GM23338 (cell line): Measurements from ENCODE around the gene LAPTM5. TPM values are rescaled to one million over a fixed set of nuclear protein-coding genes. Genes with fewer than 3 reads are reported as not detected.

ENCODE experiments used
- ATAC-seq: fragments of 200-7000 bp; cut with Tn5 transposase; 3 replicates; pipeline ENCODE4 v1.9.1; 2020
- DNase-seq: peaks from one replicate; pipeline ENCODE4 v3.0.0-alpha.2; 2015; ENCODE audit warnings: low spot score
- H2AFZ ChIP-seq: fragments of 200-600 bp; sonication (generic); 2 replicates; pipeline ENCODE4 v1.8.0; 2016; ENCODE audit warnings: antibody characterized with exemption, mild to moderate bottlenecking, moderate library complexity
- H3F3A ChIP-seq: fragments of 200-600 bp; sonication (generic); replicated peaks from 2 replicates; pipeline ENCODE4 v1.8.0; 2017; ENCODE audit warnings: antibody characterized with exemption, mixed run types, low read depth
- H3K27ac ChIP-seq: fragments of 200-600 bp; sonication (generic); 2 replicates; pipeline ENCODE4 v1.6.1; 2016; ENCODE audit warnings: low read depth
- H3K27me3 ChIP-seq: fragments of 200-600 bp; sonication (generic); 2 replicates; pipeline ENCODE4 v1.8.0; 2016; ENCODE audit warnings: mild to moderate bottlenecking, mixed run types, moderate library complexity; ENCODE audit not compliant: insufficient read depth
- H3K36me3 ChIP-seq: fragments of 200-600 bp; sonication (generic); 2 replicates; pipeline ENCODE4 v1.8.0; 2016; ENCODE audit warnings: mild to moderate bottlenecking; ENCODE audit not compliant: insufficient read depth
- H3K4me1 ChIP-seq: fragments of 200-600 bp; sonication (generic); 2 replicates; pipeline ENCODE4 v1.8.0; 2016; ENCODE audit warnings: mild to moderate bottlenecking, moderate library complexity; ENCODE audit not compliant: insufficient read depth
- H3K4me2 ChIP-seq: fragments of 200-600 bp; sonication (generic); 2 replicates; pipeline ENCODE4 v1.7.1; 2017; ENCODE audit warnings: mixed run types
- H3K4me3 ChIP-seq: fragments of 200-600 bp; sonication (generic); 2 replicates; pipeline ENCODE4 v1.6.1; 2016; ENCODE audit warnings: mixed run types
- H3K79me2 ChIP-seq: fragments of 200-600 bp; sonication (generic); replicated peaks from 2 replicates; pipeline ENCODE4 v1.8.0; 2017; ENCODE audit warnings: mild to moderate bottlenecking; ENCODE audit not compliant: insufficient read depth
- H3K9me2 ChIP-seq: fragments of 200-600 bp; sonication (generic); 2 replicates; pipeline ENCODE4 v1.8.0; 2017; ENCODE audit not compliant: insufficient read depth
- H4K20me1 ChIP-seq: fragments of 200-600 bp; sonication (generic); replicated peaks from 2 replicates; pipeline ENCODE4 v1.8.0; 2017; ENCODE audit warnings: mild to moderate bottlenecking; ENCODE audit not compliant: insufficient read depth
- H3K27ac Mint-ChIP-seq: 2 replicates; pipeline ENCODE4 v1.8.0; 2020; ENCODE audit warnings: inconsistent platforms, mild to moderate bottlenecking, moderate library complexity, mixed read lengths
- H3K27me3 Mint-ChIP-seq: 3 replicates; pipeline ENCODE4 v1.8.0; 2022; ENCODE audit warnings: low read depth, mild to moderate bottlenecking, moderate library complexity, mixed read lengths, inconsistent platforms; ENCODE audit not compliant: insufficient read depth, poor library complexity
- H3K36me3 Mint-ChIP-seq: 3 replicates; pipeline ENCODE4 v1.8.0; 2021; ENCODE audit warnings: low read depth, mild to moderate bottlenecking, inconsistent platforms, moderate library complexity, mixed read lengths
- H3K4me1 Mint-ChIP-seq: 3 replicates; pipeline ENCODE4 v1.8.0; 2020; ENCODE audit warnings: mild to moderate bottlenecking, inconsistent platforms, mixed read lengths
- H3K4me3 Mint-ChIP-seq: 3 replicates; pipeline ENCODE4 v1.8.0; 2021; ENCODE audit warnings: moderate library complexity, mild to moderate bottlenecking, inconsistent platforms, mixed read lengths
- H3K9me3 Mint-ChIP-seq: 3 replicates; pipeline ENCODE4 v1.8.0; 2020; ENCODE audit warnings: moderate library complexity, mild to moderate bottlenecking, inconsistent platforms, mixed read lengths
- CREB1 ChIP-seq: fragments of 250-450 bp; sonication (Bioruptor Pico); IDR thresholded peaks from 2 replicates; pipeline ENCODE4 v1.5.0; 2020; ENCODE audit warnings: low read depth, mild to moderate bottlenecking, moderate library complexity
- CTCF ChIP-seq, 2 experiments: fragments of 200-600 bp in 1 of 2; sonication (generic) in 1 of 2; conservative IDR thresholded peaks; 2 replicates each; pipeline versions ENCODE4 v1.5.1 to v1.6.1; 2016 to 2017; ENCODE audit warnings: antibody characterized with exemption in 2 of 2, low read depth in 2 of 2, mild to moderate bottlenecking in 2 of 2, moderate library complexity in 1 of 2
- ETS1 ChIP-seq: IDR thresholded peaks from 2 replicates; pipeline ENCODE4 v1.6.1; 2016; ENCODE audit warnings: antibody characterized with exemption
- EZH2 ChIP-seq: fragments of 200-600 bp; sonication (generic); IDR thresholded peaks from one replicate; pipeline ENCODE4 v1.8.0; 2017; ENCODE audit warnings: antibody characterized with exemption, mild to moderate bottlenecking, low read depth; ENCODE audit not compliant: unreplicated experiment
- EZH2phosphoT487 ChIP-seq: fragments of 200-600 bp; sonication (generic); IDR thresholded peaks from one replicate; pipeline ENCODE4 v1.8.1; 2018; ENCODE audit warnings: antibody characterized with exemption; ENCODE audit not compliant: unreplicated experiment
- JUNB ChIP-seq: IDR thresholded peaks from one replicate; pipeline ENCODE4 v1.6.1; 2016; ENCODE audit warnings: antibody characterized with exemption; ENCODE audit not compliant: unreplicated experiment
- NANOG ChIP-seq: IDR thresholded peaks from 2 replicates; pipeline ENCODE4 v1.6.1; 2016; ENCODE audit warnings: antibody characterized with exemption, borderline replicate concordance
- POLR2AphosphoS5 ChIP-seq: IDR thresholded peaks from 2 replicates; pipeline ENCODE4 v1.6.1; 2016; ENCODE audit warnings: antibody characterized with exemption, low read depth
- REST ChIP-seq: IDR thresholded peaks from one replicate; pipeline ENCODE4 v1.6.1; 2018; ENCODE audit warnings: antibody characterized with exemption; ENCODE audit not compliant: unreplicated experiment
- STAT1 ChIP-seq: IDR thresholded peaks from one replicate; pipeline ENCODE4 v1.6.1; 2016; ENCODE audit warnings: antibody characterized with exemption; ENCODE audit not compliant: unreplicated experiment
- ZNF114 ChIP-seq: fragments of 250-450 bp; sonication (Bioruptor Pico); IDR thresholded peaks from 2 replicates; pipeline ENCODE4 v1.5.0; 2020; ENCODE audit warnings: mild to moderate bottlenecking, moderate library complexity
- ZNF331 ChIP-seq: fragments of 250-450 bp; sonication (Bioruptor Pico); IDR thresholded peaks from 2 replicates; pipeline ENCODE4 v1.5.0; 2020; ENCODE audit warnings: low read depth, mild to moderate bottlenecking, moderate library complexity
- ZNF462 ChIP-seq: fragments of 250-450 bp; sonication (Bioruptor Pico); IDR thresholded peaks from 2 replicates; pipeline ENCODE4 v1.5.0; 2020; ENCODE audit warnings: mild to moderate bottlenecking, moderate library complexity
- polyA plus RNA-seq: library from polyadenylated mRNA; unstranded; fragments of >200 nt; fragmentation: Nextera tagmentation; extraction: Ambion mirVana; gene quantifications from 2 replicates; pipeline ENCODE4 v1.2.1, GENCODE V29; 2016
- total RNA-seq: library from RNA; depleted of rRNA; stranded (reverse); fragments of >200 nt; shearing (Covaris generic); gene quantifications from 2 replicates; pipeline ENCODE4 v1.2.3, GENCODE V29; 2014

The LAPTM5 gene
- total and polyA plus RNA-seq, 2 experiments from 2014 or later, result 0.21 TPM; not detected in 1

- H3K9me3 Mint-ChIP-seq, result no peaks in the 10 kb centered on the region
- no peaks in the 10 kb centered on the region for H3K36me3 Mint-ChIP-seq
- no peak for TF ChIP-seq EZH2phosphoT487
- no peak for TF ChIP-seq CREB1
- TF ChIP-seq JUNB, result no peak
- TF ChIP-seq ZNF462 (CRISPR knock-in tag), result no peak
- TF ChIP-seq EZH2, result no peak
- TF ChIP-seq STAT1, result no peak
- no peak for TF ChIP-seq ZNF114 (CRISPR knock-in tag)
- TF ChIP-seq NANOG, result no peak
- TF ChIP-seq POLR2AphosphoS5, result no peak
- TF ChIP-seq REST, result no peak
- no peak for TF ChIP-seq ETS1
- TF ChIP-seq CTCF (conservative IDR thresholded peaks at IDR 0.05; ENCODE audit: low read depth in 2 of 2), result no peak
- TF ChIP-seq ZNF331 (CRISPR knock-in tag), result no peak
- Histone ChIP-seq H3K36me3 (no peaks in the 10 kb centered on the region), H2AFZ (no peak overlapping the region), H3K4me1 (peaks cover 4% of the 10 kb centered on the region; the same call in 1 of the 2 replicates), H3K4me3 (no peak overlapping the region), H3K79me2 (no peaks in the 10 kb centered on the region), H3K27ac (no peak overlapping the region), H3K9me2 (no peaks in the 10 kb centered on the region), H3K4me2 (no peak overlapping the region), H3K27me3 (no peaks in the 10 kb centered on the region), H4K20me1 (no peaks in the 10 kb centered on the region), H3F3A (no peaks in the 10 kb centered on the region)
- DNase-seq (no peak), ATAC-seq (no peak)
- H3K27ac Mint-ChIP-seq, result no peak overlapping the region
- peaks cover 3% of the 10 kb centered on the region for H3K4me1 Mint-ChIP-seq
- peaks cover 4% of the 10 kb centered on the region for H3K27me3 Mint-ChIP-seq
- no peak overlapping the region for H3K4me3 Mint-ChIP-seq
Measured at GRCh38 chr1:30764939-30765555, 7.5 kb upstream of the LAPTM5 start.
